CD4-positive, CD25-positive, alpha-beta regulatory T cell (primary cell): ENCODE measurements around the gene SFT2D2. TPM values are rescaled to one million over a fixed set of nuclear protein-coding genes. Genes with fewer than 3 reads are reported as not detected.

Source experiments
- ATAC-seq, 2 donors: fragments of 150-1000 bp; cut with Tn5 transposase; one replicate each; pipeline ENCODE4 v1.10.0; 2021; ENCODE audit warnings: low read depth in 2 of 2, moderate number of reproducible peaks in 2 of 2, moderate library complexity in 1 of 2
- DNase-seq, 3 donors: peaks; one replicate each; pipeline versions ENCODE4 v3.0.0 to v3.0.0-alpha.2; 2012 to 2022; ENCODE audit warnings: mixed read lengths in 1 of 3
- H3K27ac ChIP-seq: one replicate; pipeline ENCODE4 v1.7.0; 2013; ENCODE audit warnings: mild to moderate bottlenecking, low read length; ENCODE audit not compliant: insufficient read depth, poor library complexity, severe bottlenecking
- H3K27me3 ChIP-seq: one replicate; pipeline ENCODE4 v1.7.0; 2013; ENCODE audit warnings: low read length; ENCODE audit not compliant: control insufficient read depth, insufficient read depth
- H3K36me3 ChIP-seq: one replicate; pipeline ENCODE4 v1.7.0; 2013; ENCODE audit warnings: mild to moderate bottlenecking, low read length, moderate library complexity; ENCODE audit not compliant: control insufficient read depth, insufficient read depth
- H3K4me1 ChIP-seq: 2 replicates; pipeline ENCODE4 v1.7.0; 2013; ENCODE audit warnings: mild to moderate bottlenecking, low read length; ENCODE audit not compliant: insufficient read depth, control insufficient read depth, poor library complexity, severe bottlenecking
- H3K4me3 ChIP-seq: one replicate; pipeline ENCODE4 v1.7.0; 2013; ENCODE audit warnings: low read depth, mild to moderate bottlenecking, low read length, moderate library complexity
- H3K9me3 ChIP-seq, 2 experiments: 1 replicate in 1 of 2; 2 replicates in 1 of 2; pipeline ENCODE4 v1.7.0; 2013; ENCODE audit warnings: low read length in 2 of 2, mild to moderate bottlenecking in 1 of 2, moderate library complexity in 1 of 2; ENCODE audit not compliant: control insufficient read depth in 2 of 2
- H3K27ac Mint-ChIP-seq, 3 donors: one replicate each; pipeline ENCODE4 v1.8.0; 2020 to 2022; ENCODE audit warnings: mild to moderate bottlenecking in 3 of 3, mixed read lengths in 3 of 3, moderate library complexity in 2 of 3
- H3K27me3 Mint-ChIP-seq: one replicate; pipeline ENCODE4 v1.8.0; 2022; ENCODE audit warnings: mild to moderate bottlenecking, mixed read lengths
- H3K36me3 Mint-ChIP-seq: one replicate; pipeline ENCODE4 v1.8.0; 2020; ENCODE audit warnings: mixed read lengths
- H3K4me1 Mint-ChIP-seq, 4 donors: one replicate each; pipeline ENCODE4 v1.8.0; 2020 to 2022; ENCODE audit warnings: mixed read lengths in 4 of 4, mild to moderate bottlenecking in 1 of 4
- H3K4me3 Mint-ChIP-seq, 4 donors: one replicate each; pipeline ENCODE4 v1.8.0; 2020 to 2022; ENCODE audit warnings: mild to moderate bottlenecking in 4 of 4, mixed read lengths in 4 of 4, moderate library complexity in 3 of 4
- H3K9me3 Mint-ChIP-seq, 7 donors: one replicate each; pipeline ENCODE4 v1.8.0; 2020 to 2022; ENCODE audit warnings: mixed read lengths in 7 of 7, mild to moderate bottlenecking in 3 of 7, moderate library complexity in 2 of 7
- polyA plus RNA-seq, 4 donors: library from polyadenylated mRNA; unstranded; fragments of 300-500 nt; fragmentation: Illumina TruSeq; gene quantifications; one replicate each; pipeline ENCODE4 v1.2.3, GENCODE V29; 2021
- total RNA-seq: library from RNA; stranded (reverse); gene quantifications from one replicate; pipeline ENCODE4 v1.2.3, GENCODE V29; 2022

SFT2D2 gene
- total and polyA plus RNA-seq, 5 donors from 2014 or later, result 47.1 to 72.2 (median 52.0) TPM

DNA sequence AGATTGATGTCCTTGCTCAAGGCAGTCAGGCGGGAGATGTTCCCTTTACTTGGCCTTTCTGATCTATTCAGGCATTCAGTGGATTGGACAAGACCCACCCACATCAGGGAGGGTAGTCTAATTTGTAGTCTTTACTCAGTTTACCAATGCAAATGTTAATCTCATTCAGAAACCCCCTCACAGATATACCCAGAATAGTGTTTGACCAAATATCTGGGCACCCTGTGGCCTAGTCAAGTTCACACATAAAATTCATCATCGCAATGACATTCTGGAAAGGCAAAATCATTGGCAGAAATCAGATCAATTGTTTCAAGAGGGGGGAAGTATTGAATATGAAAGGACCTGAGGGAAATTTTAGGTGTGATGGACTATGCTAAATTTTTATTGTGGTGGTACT is 12.5 kb upstream of the SFT2D2 start:
- Histone ChIP-seq H3K4me1 (no peaks in the 10 kb centered on the region), H3K9me3 (peaks cover 0 to 2% of the 10 kb centered on the region in 2 experiments), H3K36me3 (no peaks in the 10 kb centered on the region), H3K27me3 (no peaks in the 10 kb centered on the region), H3K27ac (no peak overlapping the region), H3K4me3 (no peak overlapping the region)
- H3K4me3 Mint-ChIP-seq, result no peak overlapping the region
- ATAC-seq, result no peak
- peaks cover 0 to 6% (median 0%) of the 10 kb centered on the region in 4 donors for H3K4me1 Mint-ChIP-seq
- H3K27ac Mint-ChIP-seq, result no peak overlapping the region
- no peak for DNase-seq
- peaks cover 12% of the 10 kb centered on the region for H3K27me3 Mint-ChIP-seq
- peaks cover 4% of the 10 kb centered on the region for H3K36me3 Mint-ChIP-seq
- H3K9me3 Mint-ChIP-seq, result peaks cover 4 to 23% (median 9%) of the 10 kb centered on the region in 7 donors

DNA sequence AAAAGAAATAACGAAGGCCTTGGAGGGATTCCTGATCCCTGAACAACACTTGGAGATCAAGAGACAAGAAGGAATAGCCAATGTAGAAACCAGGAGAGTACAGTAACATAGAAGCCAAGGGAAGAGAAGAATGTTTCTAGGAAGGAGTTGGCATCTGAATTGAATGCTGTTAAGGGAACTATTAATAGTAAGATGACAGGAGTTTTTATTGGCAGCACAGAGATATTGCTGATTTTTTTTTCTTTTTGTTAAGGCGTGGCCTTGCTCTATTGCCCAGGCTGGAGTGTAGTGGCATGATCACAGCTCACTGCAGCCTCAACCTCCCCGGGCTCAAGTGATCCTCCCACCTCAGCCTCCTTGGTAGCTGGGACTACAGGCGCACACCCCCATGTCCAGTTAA is 9.6 kb upstream of the SFT2D2 start:
- peaks cover 4% of the 10 kb centered on the region for H3K36me3 Mint-ChIP-seq
- no peak overlapping the region for H3K4me3 ChIP-seq
- no peak overlapping the region for H3K4me3 Mint-ChIP-seq
- ATAC-seq (no peak), DNase-seq (no peak)
- H3K27ac Mint-ChIP-seq, result no peak overlapping the region
- peaks cover 3 to 18% (median 8%) of the 10 kb centered on the region in 7 donors for H3K9me3 Mint-ChIP-seq
- H3K4me1 ChIP-seq, result no peaks in the 10 kb centered on the region
- peaks cover 0 to 2% of the 10 kb centered on the region in 2 experiments for H3K9me3 ChIP-seq
- no peaks in the 10 kb centered on the region for H3K27me3 ChIP-seq
- no peak overlapping the region for H3K27ac ChIP-seq
- H3K4me1 Mint-ChIP-seq, result peaks cover 0 to 5% (median 0%) of the 10 kb centered on the region in 4 donors
- no peaks in the 10 kb centered on the region for H3K36me3 ChIP-seq
- peaks cover 26% of the 10 kb centered on the region for H3K27me3 Mint-ChIP-seq

- Mint-ChIP-seq H3K4me1 (no peaks in the 10 kb centered on the region), H3K4me3 (no peak overlapping the region), H3K36me3 (peaks cover 4% of the 10 kb centered on the region), H3K27ac (no peak overlapping the region), H3K9me3 (peaks cover 0 to 10% (median 4%) of the 10 kb centered on the region in 7 donors), H3K27me3 (peaks cover 30% of the 10 kb centered on the region)
- ATAC-seq, result no peak
- no peak overlapping the region for H3K4me3 ChIP-seq
- no peaks in the 10 kb centered on the region for H3K36me3 ChIP-seq
- no peaks in the 10 kb centered on the region for H3K9me3 ChIP-seq
- H3K27ac ChIP-seq, result no peak overlapping the region
- H3K4me1 ChIP-seq, result no peaks in the 10 kb centered on the region
- no peak for DNase-seq
- no peaks in the 10 kb centered on the region for H3K27me3 ChIP-seq
Observed at GRCh38 chr1:168217664-168218063, 8.1 kb upstream of the SFT2D2 start.

GRCh38 chr1:168218658-168219057 is 7.1 kb upstream of the SFT2D2 start:
- H3K4me1 Mint-ChIP-seq, result no peaks in the 10 kb centered on the region

GRCh38 chr1:168220470-168220871 is 5.3 kb upstream of the SFT2D2 start:
- peaks cover 37% of the 10 kb centered on the region for H3K27me3 Mint-ChIP-seq
- H3K4me3 Mint-ChIP-seq, result no peak overlapping the region
- no peaks in the 10 kb centered on the region for H3K36me3 ChIP-seq
- ATAC-seq, result no peak
- H3K27ac ChIP-seq, result no peak overlapping the region
- H3K27ac Mint-ChIP-seq, result no peak overlapping the region
- no peaks in the 10 kb centered on the region for H3K9me3 ChIP-seq
- peaks cover 0 to 7% (median 0%) of the 10 kb centered on the region in 4 donors for H3K4me1 Mint-ChIP-seq
- DNase-seq, result no peak
- peaks cover 3% of the 10 kb centered on the region for H3K4me1 ChIP-seq
- H3K9me3 Mint-ChIP-seq, result peaks cover 0 to 2% (median 0%) of the 10 kb centered on the region in 7 donors
- no peak overlapping the region for H3K4me3 ChIP-seq
- H3K36me3 Mint-ChIP-seq, result no peaks in the 10 kb centered on the region
- peaks cover 10% of the 10 kb centered on the region for H3K27me3 ChIP-seq

More at GRCh38 chr1:168218658-168219057, 7.1 kb upstream of the SFT2D2 start:
- no peak overlapping the region for H3K4me3 Mint-ChIP-seq
- peaks cover 39% of the 10 kb centered on the region for H3K27me3 Mint-ChIP-seq
- Histone ChIP-seq H3K36me3 (no peaks in the 10 kb centered on the region), H3K4me1 (no peaks in the 10 kb centered on the region), H3K4me3 (no peak overlapping the region), H3K27ac (no peak overlapping the region), H3K9me3 (no peaks in the 10 kb centered on the region), H3K27me3 (peaks cover 9% of the 10 kb centered on the region)
- ATAC-seq, result no peak
- no peaks in the 10 kb centered on the region for H3K36me3 Mint-ChIP-seq
- H3K27ac Mint-ChIP-seq, result peak overlapping the region in 1 of 3 donors; percentile 30
- peaks cover 0 to 2% (median 0%) of the 10 kb centered on the region in 7 donors for H3K9me3 Mint-ChIP-seq
- DNase-seq, result no peak

GRCh38 chr1:168221275-168221674 is 4.5 kb upstream of the SFT2D2 start:
- peaks cover 10% of the 10 kb centered on the region for H3K27me3 ChIP-seq
- Mint-ChIP-seq H3K4me1 (peaks cover 0 to 9% (median 0%) of the 10 kb centered on the region in 4 donors), H3K36me3 (no peaks in the 10 kb centered on the region), H3K27ac (no peak overlapping the region), H3K27me3 (peaks cover 37% of the 10 kb centered on the region), H3K4me3 (no peak overlapping the region), H3K9me3 (peaks cover 0 to 2% (median 0%) of the 10 kb centered on the region in 7 donors)
- H3K36me3 ChIP-seq, result no peaks in the 10 kb centered on the region
- peaks cover 5% of the 10 kb centered on the region for H3K4me1 ChIP-seq
- no peak overlapping the region for H3K4me3 ChIP-seq
- no peak for ATAC-seq
- H3K9me3 ChIP-seq, result no peaks in the 10 kb centered on the region
- no peak for DNase-seq
- no peak overlapping the region for H3K27ac ChIP-seq

DNA sequence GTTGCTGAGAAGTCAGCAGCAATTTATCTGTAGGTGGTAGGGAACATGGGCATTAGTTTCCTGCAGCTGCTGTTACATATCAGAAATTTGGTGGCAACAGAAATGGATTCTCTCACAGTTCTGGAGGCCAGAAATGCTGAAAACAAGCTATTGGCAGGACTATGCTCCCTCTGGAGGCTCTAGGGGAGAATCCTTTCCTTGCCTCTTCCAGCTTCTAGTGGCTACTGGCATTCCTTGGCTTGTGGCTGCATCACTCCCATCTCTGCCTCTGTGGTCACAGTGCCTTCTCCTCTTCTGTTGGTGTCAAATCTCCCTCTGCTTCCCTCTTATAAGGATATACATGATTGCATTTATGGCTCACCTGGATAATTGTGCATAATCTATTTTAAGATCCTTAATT is 2.5 kb upstream of the SFT2D2 start:
- Mint-ChIP-seq H3K36me3 (peaks cover 3% of the 10 kb centered on the region), H3K27me3 (peaks cover 30% of the 10 kb centered on the region), H3K4me3 (peak overlapping the region in 2 of 4 donors; percentile 47 to 72), H3K9me3 (peaks cover 0 to 2% (median 0%) of the 10 kb centered on the region in 7 donors), H3K4me1 (peaks cover 12 to 27% (median 15%) of the 10 kb centered on the region in 4 donors), H3K27ac (no peak overlapping the region)
- Histone ChIP-seq H3K4me3 (no peak overlapping the region), H3K27ac (no peak overlapping the region), H3K36me3 (no peaks in the 10 kb centered on the region), H3K27me3 (peaks cover 10% of the 10 kb centered on the region), H3K9me3 (no peaks in the 10 kb centered on the region), H3K4me1 (peaks cover 20% of the 10 kb centered on the region)
- DNase-seq (no peak), ATAC-seq (no peak)
